C4-2B (cell line): ENCODE results near the gene FBXL2.

Experiments
- CTCF ChIP-seq: fragments of 450-650 bp; conservative IDR thresholded peaks from 2 replicates; pipeline ENCODE4 v1.5.1; 2017; ENCODE audit warnings: mild to moderate bottlenecking
- ZFX ChIP-seq: fragments of 450-650 bp; IDR thresholded peaks from 2 replicates; pipeline ENCODE4 v1.6.1; 2017

- TF ChIP-seq CTCF (no peak), ZFX (no peak)
Observed at GRCh38 chr3:33314993-33315392, 37.8 kb downstream of the FBXL2 start.
